Aorta (tissue), 5 donors: ENCODE data around the gene MTO1. TPM values are rescaled to one million over a fixed set of nuclear protein-coding genes. Genes with fewer than 3 reads are reported as not detected.

ENCODE experiments used
- ATAC-seq: fragments of 200-7000 bp; cut with Tn5 transposase; one replicate; pipeline ENCODE4 v1.9.1; 2022; ENCODE audit warnings: moderate library complexity; ENCODE audit not compliant: low FRiP score
- DNase-seq, 2 donors: peaks; one replicate each; pipeline ENCODE4 v3.0.0-alpha.2; 2020
- H3K27ac ChIP-seq, 2 donors: one replicate each; pipeline ENCODE4 v1.5.1; 2013; ENCODE audit warnings: low read length in 2 of 2, mild to moderate bottlenecking in 2 of 2, moderate library complexity in 2 of 2, control low read depth in 1 of 2, inconsistent platforms in 1 of 2, low read depth in 1 of 2
- H3K27me3 ChIP-seq, 2 donors: one replicate each; pipeline ENCODE4 v1.6.1; 2013; ENCODE audit warnings: control low read depth in 1 of 2, low read length in 1 of 2, mild to moderate bottlenecking in 1 of 2, moderate library complexity in 1 of 2; ENCODE audit not compliant: insufficient read depth in 2 of 2, control insufficient read depth in 1 of 2
- H3K36me3 ChIP-seq, 2 donors: one replicate each; pipeline ENCODE4 v1.6.1; 2013; ENCODE audit warnings: control low read depth in 1 of 2, low read length in 1 of 2, mild to moderate bottlenecking in 1 of 2; ENCODE audit not compliant: insufficient read depth in 2 of 2, control insufficient read depth in 1 of 2
- H3K4me1 ChIP-seq, 2 donors: one replicate each; pipeline ENCODE4 v1.6.1; 2013; ENCODE audit warnings: low read length in 2 of 2, control low read depth in 1 of 2, mild to moderate bottlenecking in 1 of 2, moderate library complexity in 1 of 2; ENCODE audit not compliant: insufficient read depth in 2 of 2, control insufficient read depth in 1 of 2
- H3K4me3 ChIP-seq, 2 donors: one replicate each; pipeline ENCODE4 v1.5.1; 2013; ENCODE audit warnings: low read length in 2 of 2, control low read depth in 1 of 2, mild to moderate bottlenecking in 1 of 2
- H3K9me3 ChIP-seq: one replicate; pipeline ENCODE4 v1.6.1; 2013; ENCODE audit warnings: mild to moderate bottlenecking, low read length; ENCODE audit not compliant: control insufficient read depth
- WGBS, 2 donors: extraction: QIAGEN DNeasy Blood & Tissue Kit; methylation state at CpG; one replicate each; pipeline ENCODE4 v1.1.7; 2013; 5-methylcytosine and 5-hydroxymethylcytosine counted together
- intact Hi-C, 2 donors: fragments of 100-400 bp; cut with DNase I; formaldehyde crosslinking; loops; one replicate each; pipeline versions ENCODE4 v1.14.2 to v1.15.0; 2022
- long read RNA-seq, 2 donors: library from polyadenylated mRNA; unstranded; transcript quantifications; one replicate each; pipeline ENCODE4 v2.0.0, GENCODE V29; 2020 to 2021
- polyA plus RNA-seq, 2 donors: library from polyadenylated mRNA; stranded (reverse); fragments of 200-250 nt; gene quantifications; one replicate each; pipeline ENCODE4 v1.2.3, GENCODE V29; 2013
- total RNA-seq, 2 donors: library from RNA; stranded (reverse); fragmentation: NEBNext Ultra II Directional; extraction: Animal tissue kit (Norgen Biotek cat#: 25700); gene quantifications; one replicate each; pipeline ENCODE4 v1.2.1, GENCODE V29; 2021
- donor health status: healthy with polysubstance abuse.
- donor health status: Bipolar disorder and iron deficiency.
- donor health status: DM: no; HTN: no; CAD: no.
- donor health status: DM: no; HTN: no; CAD: no.
- donor health status: DM: yes; HTN: yes; CAD: no.

Gene MTO1
- total RNA-seq (10 to 100 TPM; 21.9 to 33.0 TPM), polyA plus RNA-seq (10 to 100 TPM in 1 of 2 donors, 1 to 10 TPM in 1; 6.3 to 13.3 TPM)
- long read RNA-seq, donor 1, full-length matches to known transcripts: 28 of 57 reads
- long read RNA-seq, donor 1, partial matches to known transcripts: 7 of 57 reads
- long read RNA-seq, donor 1, other reads (novel, unspliced or antisense): 22 of 57 reads
- long read RNA-seq, donor 2, full-length matches to known transcripts: 5 of 12 reads
- long read RNA-seq, donor 2, partial matches to known transcripts: 1 of 12 reads
- long read RNA-seq, donor 2, other reads (novel, unspliced or antisense): 6 of 12 reads

GRCh38 chr6:73461537-73462350 is at the start of gene MTO1:
Gene MTO1, plus strand, starts transcription at chr6:73461737. Its CDS starts 118 bp downstream, at chr6:73461855.
- ATAC-seq (peak; percentile 97), DNase-seq (peak; percentile 94 to 95)
- no peaks in the 10 kb centered on the region for H3K4me1 ChIP-seq
- no peaks in the 10 kb centered on the region for H3K27me3 ChIP-seq
- intact Hi-C loops: no loop called here
- H3K36me3 ChIP-seq: peaks cover 0 to 3% of the 10 kb centered on the region in 2 donors
- H3K27ac ChIP-seq: peak within 1 kb of the TSS; percentile 36 to 74
- no peaks in the 10 kb centered on the region for H3K9me3 ChIP-seq
- WGBS, 2 donors: 0 to 1% methylated on average over 55 of the region's 55 CpGs
- peak within 1 kb of the TSS; percentile 63 to 97 for H3K4me3 ChIP-seq

GRCh38 chr6:73413102-73413501 is 48.4 kb upstream of the MTO1 start:
- intact Hi-C loops: no loop called here
- no peak for ATAC-seq

GRCh38 chr6:73418081-73418741 is 43.3 kb upstream of the MTO1 start:
- Histone ChIP-seq H3K27ac (no peak overlapping the region), H3K4me3 (no peak overlapping the region), H3K27me3 (no peaks in the 10 kb centered on the region), H3K4me1 (no peaks in the 10 kb centered on the region), H3K36me3 (peaks cover 0 to 4% of the 10 kb centered on the region in 2 donors), H3K9me3 (no peaks in the 10 kb centered on the region)
- ATAC-seq (no peak), DNase-seq (no peak)
- 90 to 93% methylated on average over 11 of the region's 11 CpGs for WGBS, 2 donors
- intact Hi-C loops: no loop called here

More at GRCh38 chr6:73413102-73413501, 48.4 kb upstream of the MTO1 start:
- H3K4me1 ChIP-seq: no peaks in the 10 kb centered on the region
- DNase-seq: no peak
- WGBS, 2 donors: 96 to 97% methylated on average over 3 of the region's 3 CpGs
- H3K9me3 ChIP-seq: no peaks in the 10 kb centered on the region
- H3K36me3 ChIP-seq: no peaks in the 10 kb centered on the region
- no peaks in the 10 kb centered on the region for H3K27me3 ChIP-seq
- H3K27ac ChIP-seq: no peak overlapping the region
- no peak overlapping the region for H3K4me3 ChIP-seq

GRCh38 chr6:73421534-73421933 is 40.0 kb upstream of the MTO1 start:
- Histone ChIP-seq H3K4me3 (no peak overlapping the region), H3K4me1 (no peaks in the 10 kb centered on the region), H3K9me3 (no peaks in the 10 kb centered on the region), H3K36me3 (peaks cover 0 to 4% of the 10 kb centered on the region in 2 donors), H3K27ac (no peak overlapping the region), H3K27me3 (no peaks in the 10 kb centered on the region)
- WGBS, 2 donors: 74 to 79% methylated on average over 2 of the region's 2 CpGs
- intact Hi-C loops: no loop called here
- DNase-seq (no peak), ATAC-seq (no peak)

- DNase-seq (no peak), ATAC-seq (no peak)
- 77 to 80% methylated on average over 3 of the region's 3 CpGs for WGBS, 2 donors
- no peaks in the 10 kb centered on the region for H3K36me3 ChIP-seq
- no peak overlapping the region for H3K27ac ChIP-seq
- intact Hi-C loops: no loop called here
- H3K4me1 ChIP-seq: peaks cover 0 to 2% of the 10 kb centered on the region in 2 donors
- no peaks in the 10 kb centered on the region for H3K9me3 ChIP-seq
- no peaks in the 10 kb centered on the region for H3K27me3 ChIP-seq
- H3K4me3 ChIP-seq: no peak overlapping the region
Observed at GRCh38 chr6:73435236-73435635, 26.3 kb upstream of the MTO1 start.

GRCh38 chr6:73443555-73443954 is 18.0 kb upstream of the MTO1 start:
- WGBS, 2 donors: 93 to 95% methylated on average over 3 of the region's 3 CpGs
- intact Hi-C loops: no loop called here
- Histone ChIP-seq H3K4me3 (no peak overlapping the region), H3K4me1 (peaks cover 0 to 2% of the 10 kb centered on the region in 2 donors), H3K27ac (no peak overlapping the region), H3K36me3 (peaks cover 0 to 2% of the 10 kb centered on the region in 2 donors), H3K27me3 (no peaks in the 10 kb centered on the region), H3K9me3 (no peaks in the 10 kb centered on the region)
- no peak for DNase-seq
- ATAC-seq: no peak

- DNase-seq: peak; percentile 62 to 84
- intact Hi-C loops: no loop called here
- H3K36me3 ChIP-seq: no peaks in the 10 kb centered on the region
- H3K9me3 ChIP-seq: no peaks in the 10 kb centered on the region
- H3K4me1 ChIP-seq: no peaks in the 10 kb centered on the region
- H3K4me3 ChIP-seq: peak overlapping the region; percentile 57 to 61
- H3K27me3 ChIP-seq: no peaks in the 10 kb centered on the region
- H3K27ac ChIP-seq: peak overlapping the region in 1 of 2 donors; percentile 41
- peak; percentile 87 for ATAC-seq
- WGBS, 2 donors: 1% methylated on average over 76 to 79 of the region's 79 CpGs
Observed at GRCh38 chr6:73451223-73452106, 10.1 kb upstream of the MTO1 start.

GRCh38 chr6:73452107-73452461 is 9.5 kb upstream of the MTO1 start, which contains the start of gene CGAS:
Gene CGAS, minus strand, starts transcription at chr6:73452297. Its CDS starts 116 bp downstream, at chr6:73452181.
- intact Hi-C loops: no loop called here
- Histone ChIP-seq H3K36me3 (no peaks in the 10 kb centered on the region), H3K27ac (peak within 1 kb of the TSS in 1 of 2 donors; percentile 41), H3K27me3 (no peaks in the 10 kb centered on the region), H3K4me1 (no peaks in the 10 kb centered on the region), H3K4me3 (peak within 1 kb of the TSS; percentile 57 to 61), H3K9me3 (no peaks in the 10 kb centered on the region)
- WGBS, 2 donors: 4 to 5% methylated on average over 23 of the region's 23 CpGs
- ATAC-seq: peak; percentile 93
- peak; percentile 92 to 94 for DNase-seq
